Vagina (tissue), 2 donors: Measurements from ENCODE around the gene DIAPH2.

Experiments used
- POLR2A ChIP-seq, 2 donors: fragments of 450-650 bp; IDR thresholded peaks; one replicate each; pipeline ENCODE4 v1.6.1; 2017; ENCODE audit warnings: antibody characterized with exemption in 2 of 2, mild to moderate bottlenecking in 2 of 2, moderate library complexity in 2 of 2
- POLR2AphosphoS5 ChIP-seq, 2 donors: sonication (generic); formaldehyde crosslinking; IDR thresholded peaks; one replicate each; pipeline ENCODE4 v1.9.0; 2017; ENCODE audit warnings: antibody characterized with exemption in 2 of 2, mild to moderate bottlenecking in 2 of 2, low read depth in 1 of 2; ENCODE audit not compliant: insufficient read depth in 1 of 2
- TF ChIP-seq, protein P1 (sequence below), 3 experiments: fragments of 450-650 bp in 2 of 3; fragments of 200-600 bp in 1 of 3; sonication (generic) in 1 of 3; IDR thresholded peaks; one replicate each; pipeline ENCODE4 v1.5.1; 2017 to 2019; ENCODE audit warnings: antibody characterized with exemption in 3 of 3, mild to moderate bottlenecking in 2 of 3, moderate library complexity in 2 of 3

DNA sequence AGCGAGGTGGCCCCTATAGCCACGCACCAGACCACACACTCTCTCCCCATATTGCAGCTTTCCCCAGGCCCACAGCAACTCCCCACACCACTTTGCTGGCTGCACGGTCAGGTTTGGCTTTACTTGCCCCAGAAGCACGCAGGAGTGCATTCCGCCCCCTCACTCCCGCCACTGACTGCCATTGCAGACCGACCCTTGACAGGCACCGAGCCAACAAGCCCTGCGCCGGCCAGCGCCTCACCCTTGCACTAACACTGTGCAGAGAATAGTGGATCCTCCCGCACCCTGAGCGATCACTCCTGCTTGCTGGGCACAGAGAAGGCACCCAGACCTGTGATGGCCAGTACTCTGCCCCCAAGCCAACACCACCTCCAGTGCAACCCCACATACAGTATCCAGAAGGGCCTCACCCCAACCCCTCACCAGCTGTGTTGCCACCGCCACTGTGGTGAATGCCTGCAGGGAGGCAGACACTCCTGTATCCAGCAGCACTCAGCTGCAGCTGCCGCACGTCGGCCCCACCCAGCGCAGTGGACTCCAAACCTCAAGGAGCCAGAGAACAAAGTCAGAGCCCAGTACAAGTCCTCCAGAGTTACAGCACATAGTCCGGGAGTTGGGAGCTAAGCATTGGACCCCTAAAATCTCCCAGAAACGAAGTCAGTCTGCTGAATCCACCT lies 28.6 kb upstream of the DIAPH2 start:
- TF ChIP-seq POLR2A (IDR thresholded peaks at IDR 0.05) (no peak), POLR2AphosphoS5 (IDR thresholded peaks at IDR 0.05; ENCODE audit: insufficient read depth in 1 of 2, low read depth in 1 of 2) (no peak)
- TF ChIP-seq, protein P1, sequence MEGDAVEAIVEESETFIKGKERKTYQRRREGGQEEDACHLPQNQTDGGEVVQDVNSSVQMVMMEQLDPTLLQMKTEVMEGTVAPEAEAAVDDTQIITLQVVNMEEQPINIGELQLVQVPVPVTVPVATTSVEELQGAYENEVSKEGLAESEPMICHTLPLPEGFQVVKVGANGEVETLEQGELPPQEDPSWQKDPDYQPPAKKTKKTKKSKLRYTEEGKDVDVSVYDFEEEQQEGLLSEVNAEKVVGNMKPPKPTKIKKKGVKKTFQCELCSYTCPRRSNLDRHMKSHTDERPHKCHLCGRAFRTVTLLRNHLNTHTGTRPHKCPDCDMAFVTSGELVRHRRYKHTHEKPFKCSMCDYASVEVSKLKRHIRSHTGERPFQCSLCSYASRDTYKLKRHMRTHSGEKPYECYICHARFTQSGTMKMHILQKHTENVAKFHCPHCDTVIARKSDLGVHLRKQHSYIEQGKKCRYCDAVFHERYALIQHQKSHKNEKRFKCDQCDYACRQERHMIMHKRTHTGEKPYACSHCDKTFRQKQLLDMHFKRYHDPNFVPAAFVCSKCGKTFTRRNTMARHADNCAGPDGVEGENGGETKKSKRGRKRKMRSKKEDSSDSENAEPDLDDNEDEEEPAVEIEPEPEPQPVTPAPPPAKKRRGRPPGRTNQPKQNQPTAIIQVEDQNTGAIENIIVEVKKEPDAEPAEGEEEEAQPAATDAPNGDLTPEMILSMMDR (IDR thresholded peaks at IDR 0.05): no peak
